ENCODE results near the gene CRYBB1. TPM values are rescaled to one million over a fixed set of nuclear protein-coding genes. Genes with fewer than 3 reads are reported as not detected.

CRYBB1 gene
- total RNA-seq, 4 donors from 2014 or later = 0.42 TPM; not detected in 3

DNA sequence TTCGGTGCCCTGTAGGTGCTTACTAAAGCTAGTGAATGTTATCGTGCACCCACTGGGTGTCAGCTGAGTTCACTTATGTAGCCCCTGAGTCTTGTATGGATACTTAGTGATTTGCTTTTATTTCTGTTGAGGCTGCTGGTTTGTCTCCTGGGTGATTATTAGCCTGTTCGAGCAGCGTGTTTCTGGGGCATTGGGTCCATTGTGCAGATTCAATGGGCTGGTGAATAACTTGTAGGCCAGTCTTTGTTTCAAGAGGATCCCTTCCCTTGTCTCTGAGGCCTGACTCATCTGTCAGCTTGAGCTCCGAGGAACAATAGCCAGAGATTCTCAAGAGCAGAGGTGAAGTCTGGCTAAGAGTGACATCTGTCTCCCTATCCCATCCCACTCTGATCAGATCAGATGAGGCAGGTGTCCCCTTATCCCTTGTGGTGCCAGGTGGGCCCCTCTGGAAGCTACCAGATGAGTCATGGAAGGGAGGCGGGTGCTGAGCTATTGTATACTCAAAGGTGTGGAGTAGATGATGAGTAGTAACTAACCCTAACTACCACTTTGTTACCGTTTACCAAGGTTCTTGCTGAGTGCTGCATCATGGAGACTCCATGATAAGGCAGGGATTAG, 43.2 kb upstream of the CRYBB1 start:
- intact Hi-C loops (cut with DNase I; ENCODE audit: low total_unique reads) = no loop called here
- WGBS, 2 donors = 84 to 85% methylated on average over 7 of the region's 7 CpGs
- TF ChIP-seq, protein P1, sequence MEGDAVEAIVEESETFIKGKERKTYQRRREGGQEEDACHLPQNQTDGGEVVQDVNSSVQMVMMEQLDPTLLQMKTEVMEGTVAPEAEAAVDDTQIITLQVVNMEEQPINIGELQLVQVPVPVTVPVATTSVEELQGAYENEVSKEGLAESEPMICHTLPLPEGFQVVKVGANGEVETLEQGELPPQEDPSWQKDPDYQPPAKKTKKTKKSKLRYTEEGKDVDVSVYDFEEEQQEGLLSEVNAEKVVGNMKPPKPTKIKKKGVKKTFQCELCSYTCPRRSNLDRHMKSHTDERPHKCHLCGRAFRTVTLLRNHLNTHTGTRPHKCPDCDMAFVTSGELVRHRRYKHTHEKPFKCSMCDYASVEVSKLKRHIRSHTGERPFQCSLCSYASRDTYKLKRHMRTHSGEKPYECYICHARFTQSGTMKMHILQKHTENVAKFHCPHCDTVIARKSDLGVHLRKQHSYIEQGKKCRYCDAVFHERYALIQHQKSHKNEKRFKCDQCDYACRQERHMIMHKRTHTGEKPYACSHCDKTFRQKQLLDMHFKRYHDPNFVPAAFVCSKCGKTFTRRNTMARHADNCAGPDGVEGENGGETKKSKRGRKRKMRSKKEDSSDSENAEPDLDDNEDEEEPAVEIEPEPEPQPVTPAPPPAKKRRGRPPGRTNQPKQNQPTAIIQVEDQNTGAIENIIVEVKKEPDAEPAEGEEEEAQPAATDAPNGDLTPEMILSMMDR (IDR thresholded peaks at IDR 0.05) = no peak
- no peak for TF ChIP-seq POLR2A (IDR thresholded peaks at IDR 0.05)
- H3K4me3 ChIP-seq (ENCODE audit: low read depth, poor library complexity, severe bottlenecking) = no peak overlapping the region
- no peak for DNase-seq (ENCODE audit: low spot score in 2 of 2)

GRCh38 chr22:26660356-26660755, 42.5 kb upstream of the CRYBB1 start:
- 77 to 88% methylated on average over 6 of the region's 6 CpGs for WGBS, 2 donors
- no peak for TF ChIP-seq POLR2A (IDR thresholded peaks at IDR 0.05)
- TF ChIP-seq, protein P1 (IDR thresholded peaks at IDR 0.05) = no peak
- no peak overlapping the region for H3K4me3 ChIP-seq (ENCODE audit: low read depth, poor library complexity, severe bottlenecking)
- intact Hi-C loops (cut with DNase I; ENCODE audit: low total_unique reads) = no loop called here
- no peak for DNase-seq (ENCODE audit: low spot score in 2 of 2)

GRCh38 chr22:26658671-26659478, 41.0 kb upstream of the CRYBB1 start:
- intact Hi-C loops (cut with DNase I; ENCODE audit: low total_unique reads) = no loop called here
- WGBS, 2 donors = 4 to 5% methylated on average over 27 of the region's 27 CpGs
- no peak overlapping the region for H3K4me3 ChIP-seq (ENCODE audit: low read depth, poor library complexity, severe bottlenecking)
- TF ChIP-seq, protein P1 (IDR thresholded peaks at IDR 0.05) = no peak
- no peak for TF ChIP-seq POLR2A (IDR thresholded peaks at IDR 0.05)
- peak; percentile 64 to 85 for DNase-seq (ENCODE audit: low spot score in 2 of 2)

GRCh38 chr22:26658161-26658560, 40.3 kb upstream of the CRYBB1 start:
- TF ChIP-seq POLR2A (IDR thresholded peaks at IDR 0.05) = no peak
- TF ChIP-seq, protein P1 (IDR thresholded peaks at IDR 0.05) = no peak
- no peak for DNase-seq (ENCODE audit: low spot score in 2 of 2)
- 5 to 9% methylated on average over 11 of the region's 11 CpGs for WGBS, 2 donors
- H3K4me3 ChIP-seq (ENCODE audit: low read depth, poor library complexity, severe bottlenecking) = no peak overlapping the region
- intact Hi-C loops (cut with DNase I; ENCODE audit: low total_unique reads) = no loop called here

GRCh38 chr22:26656891-26657851, 39.3 kb upstream of the CRYBB1 start, which contains the start of gene MIAT:
Gene MIAT (plus strand): TSS chr22:26657588.
- no peak for TF ChIP-seq POLR2A (IDR thresholded peaks at IDR 0.05)
- TF ChIP-seq, protein P1 (IDR thresholded peaks at IDR 0.05) = no peak
- peak in 1 of 2 donors; percentile 87 for DNase-seq (ENCODE audit: low spot score in 2 of 2)
- 2 to 3% methylated on average over 51 to 61 of the region's 62 CpGs for WGBS, 2 donors
- no peak within 1 kb of the TSS for H3K4me3 ChIP-seq (ENCODE audit: low read depth, poor library complexity, severe bottlenecking)
- intact Hi-C loops (cut with DNase I; ENCODE audit: low total_unique reads) = no loop called here
